OCI-M1 (cell line): ENCODE results near the gene GGTLC1.
"Not testable (repeated sequence)": the region's sequence is repeated elsewhere in the genome, so short reads cannot be mapped to it uniquely, and the experiment has no call there.

ENCODE experiments used
- DNase-seq: peaks from one replicate; lab custom pipeline; 2025; lab: John Stamatoyannopoulos, UW

Gene GGTLC1

GRCh38 chr20:23988561-23988960 is at the start of gene GGTLC1:
TSS of gene GGTLC1 (minus strand) at chr20:23988779. CDS start at chr20:23986611, 2,168 bp downstream.
- DNase-seq = no peak

DNA sequence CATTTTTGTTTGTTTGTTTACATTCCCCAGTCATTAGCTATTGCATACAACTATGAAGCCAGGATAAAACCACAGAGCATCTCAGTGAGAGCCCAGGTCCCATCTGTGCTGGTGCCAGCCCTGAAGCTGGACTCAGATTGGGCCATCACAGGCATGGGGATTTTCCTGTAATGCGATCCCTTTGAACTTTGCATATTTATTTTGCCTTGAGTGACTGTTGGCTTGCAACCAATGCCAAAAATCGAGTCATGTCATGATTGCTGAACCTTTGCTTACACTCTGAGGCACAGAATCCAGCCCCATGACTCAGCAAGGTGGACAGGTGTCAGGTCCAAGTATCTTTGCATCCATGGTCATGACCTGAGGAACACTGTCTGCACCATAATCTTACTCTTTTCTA is 46.2 kb upstream of the GGTLC1 start:
- no peak for DNase-seq

DNA sequence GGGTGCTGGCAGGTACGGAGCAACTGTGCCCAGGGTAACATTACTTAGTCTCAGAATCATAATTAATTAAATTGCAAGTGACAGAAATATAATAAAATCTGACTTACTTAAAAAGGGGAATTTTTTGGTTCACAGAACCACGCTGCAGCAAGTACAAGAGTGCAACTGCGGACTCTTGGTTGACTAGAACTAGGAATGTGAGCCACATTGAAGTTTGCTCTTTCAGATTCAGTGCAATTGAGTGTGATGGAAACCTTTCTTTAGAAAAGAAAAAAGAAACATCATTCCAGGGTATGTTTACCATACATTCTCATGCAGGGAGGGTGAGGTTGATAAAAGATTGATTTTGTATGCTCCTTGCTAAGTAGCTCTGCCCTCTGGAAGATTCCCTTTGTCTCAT is 45.0 kb upstream of the GGTLC1 start:
- no peak for DNase-seq

DNA sequence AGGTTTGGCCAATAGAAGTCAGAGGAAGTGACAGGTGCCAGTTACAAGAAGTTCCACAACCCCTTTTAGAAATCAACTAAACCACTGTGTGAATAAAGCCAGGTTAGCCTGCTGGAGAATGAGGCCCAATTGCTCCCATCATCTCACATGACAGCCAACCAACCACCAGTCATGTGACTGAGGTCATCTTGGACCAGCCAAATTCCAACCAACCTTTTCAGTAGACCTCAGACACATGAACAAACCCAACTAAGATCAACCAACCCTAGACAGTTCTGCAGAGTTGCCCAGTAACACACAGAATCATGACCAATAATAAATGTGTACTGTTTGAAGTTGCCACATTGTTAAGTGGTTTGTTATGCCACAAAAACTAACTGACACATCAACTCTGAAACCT is 44.6 kb upstream of the GGTLC1 start:
- no peak for DNase-seq

DNA sequence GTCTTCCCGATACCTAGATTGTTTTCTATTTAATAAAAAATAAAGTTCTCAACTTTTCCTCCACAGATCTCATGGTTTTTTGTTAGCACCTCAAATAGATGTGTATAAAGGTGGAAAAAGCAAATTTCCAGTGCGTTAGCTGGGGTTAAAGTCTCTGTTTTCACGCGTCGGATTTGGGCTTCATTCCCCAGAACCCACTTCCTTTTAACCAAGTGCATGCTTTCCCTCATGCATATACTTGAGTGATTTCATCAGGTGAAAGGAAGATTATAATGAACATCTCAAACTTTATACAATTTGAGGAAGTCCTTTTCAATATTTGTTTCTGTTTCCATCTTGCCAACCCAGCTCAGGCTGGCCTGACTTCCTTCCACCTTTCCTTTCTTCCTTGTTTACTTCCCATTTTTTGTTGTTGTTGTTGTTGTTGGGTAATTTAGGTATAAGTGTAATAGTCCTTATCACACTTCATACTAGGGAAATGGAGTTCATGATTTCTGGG is 43.9 kb upstream of the GGTLC1 start:
- no peak for DNase-seq

GRCh38 chr20:24027229-24027628 is 38.6 kb upstream of the GGTLC1 start:
- peak; percentile 1 for DNase-seq

- no peak for DNase-seq
Measured at GRCh38 chr20:24022621-24023180, 34.1 kb upstream of the GGTLC1 start.

DNA sequence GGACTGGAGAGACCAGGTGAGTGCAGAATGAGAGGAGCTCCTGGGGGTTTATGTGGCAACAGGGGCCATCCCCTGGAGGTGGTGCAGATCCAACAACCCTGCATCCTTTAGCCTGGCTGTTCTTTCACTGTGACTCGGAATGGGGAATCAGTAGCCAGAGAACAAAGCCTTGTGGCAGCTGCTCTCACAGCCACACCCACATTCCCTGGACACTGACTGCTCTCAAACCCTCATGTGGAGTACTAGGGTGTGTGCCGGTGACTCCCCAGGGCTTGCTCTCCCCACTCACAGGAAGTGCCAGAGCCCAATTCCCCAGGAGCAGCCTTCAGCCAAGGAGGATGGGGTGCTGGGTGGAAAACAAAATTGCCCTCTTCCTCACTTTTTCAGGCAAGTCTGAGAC is 30.2 kb upstream of the GGTLC1 start:
- no peak for DNase-seq

DNA sequence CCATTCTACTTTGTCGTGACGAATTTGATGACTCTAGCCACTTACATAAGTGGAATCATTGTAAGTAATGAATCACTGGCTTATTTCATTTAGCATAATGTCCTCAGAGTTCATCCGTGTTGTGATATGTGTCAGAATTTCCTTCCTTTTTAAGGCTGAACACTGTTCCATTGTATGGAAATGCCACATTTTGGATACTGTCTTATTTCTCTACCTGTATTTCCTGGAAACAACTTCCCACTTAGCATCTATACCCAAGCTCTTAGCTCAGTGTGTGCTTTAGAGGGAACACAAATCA is 28.8 kb upstream of the GGTLC1 start:
- DNase-seq = no peak

GRCh38 chr20:24016607-24017457 is 28.3 kb upstream of the GGTLC1 start:
- no peak for DNase-seq

- no peak for DNase-seq
Measured at GRCh38 chr20:24013953-24014352, 25.4 kb upstream of the GGTLC1 start.

DNA sequence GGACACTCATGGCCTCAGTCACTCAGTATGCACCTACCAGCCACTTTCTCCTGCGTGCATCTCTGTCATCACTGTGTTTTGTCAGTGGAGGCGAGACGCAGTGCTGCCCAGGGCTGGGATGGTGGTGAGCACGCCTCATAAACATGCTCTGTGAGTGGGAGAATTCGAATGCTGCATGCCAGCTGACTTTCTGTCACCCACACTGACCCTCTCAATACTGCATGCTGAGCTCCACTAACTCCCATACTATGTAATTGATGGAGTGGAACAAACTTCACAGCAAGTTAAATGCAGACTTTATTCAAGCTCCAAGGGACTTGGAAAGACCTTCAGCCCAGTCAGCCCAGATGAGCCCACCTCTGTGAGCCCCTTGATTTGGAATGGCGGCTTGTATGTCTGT is 22.7 kb upstream of the GGTLC1 start:
- DNase-seq = no peak

GRCh38 chr20:24007758-24008157 is 19.2 kb upstream of the GGTLC1 start:
- no peak for DNase-seq

DNA sequence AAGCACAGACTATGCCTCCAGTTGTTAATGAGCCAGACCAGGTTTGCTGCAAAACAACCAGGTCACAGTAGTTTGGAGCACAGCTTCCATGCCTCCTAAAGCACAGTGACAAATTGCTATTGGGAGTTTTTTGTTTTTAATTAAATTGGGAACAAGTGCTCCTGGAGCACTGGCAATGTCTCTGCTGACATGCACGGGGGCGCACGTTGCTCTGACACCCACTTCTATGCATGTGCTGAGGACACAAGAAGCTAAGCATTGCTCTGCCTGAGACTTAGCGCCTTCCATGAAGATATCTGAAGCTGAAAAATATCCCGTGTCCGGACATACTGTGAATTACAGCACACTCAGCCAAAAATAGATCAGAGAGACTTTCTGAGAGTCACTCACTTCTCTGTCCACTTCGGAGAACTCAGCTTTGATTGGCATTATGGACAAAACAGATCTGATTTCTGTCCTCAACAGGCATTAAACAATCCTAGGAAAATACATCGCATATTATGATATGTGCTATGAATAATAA is 18.6 kb upstream of the GGTLC1 start:
- no peak for DNase-seq

DNA sequence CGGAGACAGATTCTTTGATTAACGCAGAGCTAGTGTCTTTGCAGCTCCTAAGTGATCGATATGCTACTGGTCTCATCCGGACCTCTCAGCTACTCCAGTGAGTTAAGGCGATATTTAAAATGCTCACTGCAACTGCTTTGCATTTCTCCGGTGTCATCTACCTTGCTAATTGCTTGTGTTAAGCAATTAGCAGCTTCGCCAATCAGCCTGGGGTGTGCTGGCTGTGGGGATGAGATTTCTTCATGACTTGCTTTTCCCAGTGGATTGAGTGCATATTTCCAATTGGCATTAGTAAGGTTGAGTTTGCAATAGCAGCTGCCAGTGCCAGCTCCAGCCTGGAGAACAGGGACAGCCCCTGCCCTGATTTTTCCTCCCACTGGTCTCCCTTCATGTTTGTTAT is 18.0 kb upstream of the GGTLC1 start:
- no peak for DNase-seq

GRCh38 chr20:24004471-24004870 is 15.9 kb upstream of the GGTLC1 start:
- DNase-seq = no peak

DNA sequence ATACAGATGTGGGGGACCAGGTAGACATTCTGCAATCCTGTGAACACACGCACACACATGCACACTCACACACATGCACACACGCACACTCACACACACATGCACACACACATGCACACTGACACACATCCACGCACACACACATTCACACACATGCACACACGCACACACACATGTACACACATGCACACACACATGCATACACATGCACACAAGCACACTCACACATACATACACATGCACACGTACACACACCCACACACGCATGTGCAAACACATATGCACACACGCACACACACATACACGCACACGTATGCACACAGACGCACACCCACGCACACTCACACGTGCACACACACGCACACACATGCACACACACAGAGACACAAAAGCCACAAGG is 14.3 kb upstream of the GGTLC1 start:
- DNase-seq = no peak

GRCh38 chr20:24001712-24002405 is 13.3 kb upstream of the GGTLC1 start:
- DNase-seq = no peak

DNA sequence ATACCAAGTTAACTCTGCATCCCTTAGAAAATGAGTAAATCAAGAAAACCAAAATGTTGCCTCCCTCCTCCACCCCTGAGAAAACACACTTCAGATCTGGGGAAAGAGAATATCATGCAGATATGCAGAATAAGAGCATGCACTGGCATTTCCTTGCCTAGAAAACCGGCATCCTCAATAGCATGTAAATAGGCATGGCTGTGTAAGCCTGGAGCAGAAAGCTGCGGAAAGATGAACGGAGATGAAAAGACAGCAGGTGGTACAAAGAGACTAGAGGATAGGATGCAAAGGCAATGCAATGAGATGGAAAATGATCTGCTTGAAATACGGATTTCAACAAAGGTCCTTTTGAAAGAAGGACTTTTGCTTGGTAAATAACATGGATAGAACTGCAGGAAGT is 10.3 kb upstream of the GGTLC1 start:
- no peak for DNase-seq

DNA sequence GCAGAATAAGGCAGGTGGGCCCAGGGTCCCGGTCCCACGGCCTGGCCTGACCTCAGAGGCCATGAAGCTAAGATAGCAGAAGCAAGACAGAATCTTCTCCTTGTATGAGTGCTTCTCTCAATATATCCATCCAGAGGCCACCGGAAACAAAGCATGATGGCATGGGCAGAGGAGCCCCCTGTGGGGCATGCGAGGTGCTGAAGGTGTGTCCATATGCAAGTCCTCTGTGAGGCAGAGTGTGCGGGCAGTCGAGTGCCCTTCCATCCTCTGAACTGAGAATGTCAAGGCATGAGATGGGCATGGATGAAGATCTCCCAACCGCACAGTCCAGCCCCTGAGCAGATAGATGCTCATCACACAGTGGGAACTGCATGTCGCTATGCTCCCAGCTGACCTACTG is 9.8 kb upstream of the GGTLC1 start:
- no peak for DNase-seq

- DNase-seq = peak; percentile 65
Measured at GRCh38 chr20:23995905-23996666, 7.5 kb upstream of the GGTLC1 start.

GRCh38 chr20:23995291-23995690 is 6.7 kb upstream of the GGTLC1 start:
- DNase-seq = not testable (repeated sequence)
